Neural progenitor cell (in vitro differentiated cells): ENCODE data around the gene DDN.

Experiments used
- EZH2 ChIP-seq: fragments of 200-600 bp; sonication (generic); IDR thresholded peaks from 2 replicates; pipeline ENCODE4 v1.6.1; 2017; ENCODE audit warnings: antibody characterized with exemption, mild to moderate bottlenecking, moderate library complexity
- TF ChIP-seq, protein P1 (sequence below): fragments of 200-600 bp; sonication (generic); IDR thresholded peaks from 2 replicates; pipeline ENCODE4 v1.5.1; 2017; ENCODE audit warnings: antibody characterized with exemption, mild to moderate bottlenecking

DNA sequence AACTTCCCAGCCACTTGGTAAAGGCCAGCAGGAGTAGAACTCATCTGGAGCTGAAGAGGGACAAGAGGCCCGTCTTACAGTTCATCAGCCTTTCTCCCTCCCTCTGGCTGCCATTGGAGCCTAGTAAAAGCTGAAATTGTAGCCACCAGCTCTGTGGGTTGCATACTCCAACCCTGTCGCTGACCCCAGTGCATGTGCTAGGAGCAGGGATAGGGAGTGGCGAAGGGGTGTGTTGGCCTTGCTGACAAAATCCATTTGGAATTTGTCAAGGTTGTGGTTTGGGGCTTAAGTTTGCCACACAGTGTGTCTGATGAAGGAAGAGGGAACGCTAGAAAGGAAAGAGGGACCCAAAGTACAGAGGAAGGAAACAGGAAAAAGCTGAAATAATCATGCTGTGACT is 37.8 kb downstream of the DDN start:
- TF ChIP-seq, protein P1, sequence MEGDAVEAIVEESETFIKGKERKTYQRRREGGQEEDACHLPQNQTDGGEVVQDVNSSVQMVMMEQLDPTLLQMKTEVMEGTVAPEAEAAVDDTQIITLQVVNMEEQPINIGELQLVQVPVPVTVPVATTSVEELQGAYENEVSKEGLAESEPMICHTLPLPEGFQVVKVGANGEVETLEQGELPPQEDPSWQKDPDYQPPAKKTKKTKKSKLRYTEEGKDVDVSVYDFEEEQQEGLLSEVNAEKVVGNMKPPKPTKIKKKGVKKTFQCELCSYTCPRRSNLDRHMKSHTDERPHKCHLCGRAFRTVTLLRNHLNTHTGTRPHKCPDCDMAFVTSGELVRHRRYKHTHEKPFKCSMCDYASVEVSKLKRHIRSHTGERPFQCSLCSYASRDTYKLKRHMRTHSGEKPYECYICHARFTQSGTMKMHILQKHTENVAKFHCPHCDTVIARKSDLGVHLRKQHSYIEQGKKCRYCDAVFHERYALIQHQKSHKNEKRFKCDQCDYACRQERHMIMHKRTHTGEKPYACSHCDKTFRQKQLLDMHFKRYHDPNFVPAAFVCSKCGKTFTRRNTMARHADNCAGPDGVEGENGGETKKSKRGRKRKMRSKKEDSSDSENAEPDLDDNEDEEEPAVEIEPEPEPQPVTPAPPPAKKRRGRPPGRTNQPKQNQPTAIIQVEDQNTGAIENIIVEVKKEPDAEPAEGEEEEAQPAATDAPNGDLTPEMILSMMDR: no peak
- no peak for TF ChIP-seq EZH2
